Suprapubic skin (tissue), 4 donors: ENCODE data around the gene FANCL. TPM values are rescaled to one million over a fixed set of nuclear protein-coding genes. Genes with fewer than 3 reads are reported as not detected.

Source experiments
- DNase-seq, 2 donors: peaks; one replicate each; pipeline ENCODE4 v3.0.0-alpha.2; 2019; ENCODE audit warnings: low spot score in 2 of 2
- H3K27ac ChIP-seq: fragments of 200-600 bp; sonication (generic); one replicate; pipeline ENCODE4 v1.5.1; 2019
- H3K27me3 ChIP-seq: fragments of 200-600 bp; sonication (generic); one replicate; pipeline ENCODE4 v1.5.1; 2019
- H3K36me3 ChIP-seq: fragments of 200-600 bp; sonication (generic); one replicate; pipeline ENCODE4 v1.5.1; 2019
- H3K4me1 ChIP-seq: fragments of 200-600 bp; sonication (generic); one replicate; pipeline ENCODE4 v1.5.1; 2019
- H3K4me3 ChIP-seq: fragments of 200-600 bp; sonication (generic); one replicate; pipeline ENCODE4 v1.5.1; 2019; ENCODE audit warnings: mild to moderate bottlenecking
- H3K9me3 ChIP-seq: fragments of 200-600 bp; sonication (generic); one replicate; pipeline ENCODE4 v1.5.1; 2019
- EP300 ChIP-seq: sonication (generic); formaldehyde crosslinking; IDR thresholded peaks from one replicate; pipeline ENCODE4 v1.6.1; 2017; ENCODE audit warnings: antibody characterized with exemption
- POLR2A ChIP-seq, 2 donors: fragments of 450-650 bp; IDR thresholded peaks; one replicate each; pipeline ENCODE4 v1.6.1; 2017; ENCODE audit warnings: antibody characterized with exemption in 2 of 2, mild to moderate bottlenecking in 2 of 2, moderate library complexity in 2 of 2
- POLR2AphosphoS5 ChIP-seq, 3 donors: sonication (generic); formaldehyde crosslinking; IDR thresholded peaks; one replicate each; pipeline ENCODE4 v1.6.1; 2017; ENCODE audit warnings: antibody characterized with exemption in 3 of 3
- WGBS: methylation state at CpG from one replicate; pipeline ENCODE4 v1.1.5; 2018; 5-methylcytosine and 5-hydroxymethylcytosine counted together
- total RNA-seq, 4 donors: library from RNA; depleted of rRNA; stranded (reverse); fragments of >200 nt; gene quantifications; one replicate each; pipeline ENCODE4 v1.1.0, GENCODE V29; 2016
- TF ChIP-seq, protein P1 (sequence below), 2 donors: fragments of 200-600 bp in 1 of 2; fragments of 450-650 bp in 1 of 2; sonication (generic) in 1 of 2; IDR thresholded peaks; one replicate each; pipeline ENCODE4 v1.5.1; 2016 to 2019; ENCODE audit warnings: antibody characterized with exemption in 2 of 2, mild to moderate bottlenecking in 1 of 2, moderate library complexity in 1 of 2

Gene FANCL
- total RNA-seq, 4 donors from 2014 or later: 7.8 to 21.0 (median 15.2) TPM

DNA sequence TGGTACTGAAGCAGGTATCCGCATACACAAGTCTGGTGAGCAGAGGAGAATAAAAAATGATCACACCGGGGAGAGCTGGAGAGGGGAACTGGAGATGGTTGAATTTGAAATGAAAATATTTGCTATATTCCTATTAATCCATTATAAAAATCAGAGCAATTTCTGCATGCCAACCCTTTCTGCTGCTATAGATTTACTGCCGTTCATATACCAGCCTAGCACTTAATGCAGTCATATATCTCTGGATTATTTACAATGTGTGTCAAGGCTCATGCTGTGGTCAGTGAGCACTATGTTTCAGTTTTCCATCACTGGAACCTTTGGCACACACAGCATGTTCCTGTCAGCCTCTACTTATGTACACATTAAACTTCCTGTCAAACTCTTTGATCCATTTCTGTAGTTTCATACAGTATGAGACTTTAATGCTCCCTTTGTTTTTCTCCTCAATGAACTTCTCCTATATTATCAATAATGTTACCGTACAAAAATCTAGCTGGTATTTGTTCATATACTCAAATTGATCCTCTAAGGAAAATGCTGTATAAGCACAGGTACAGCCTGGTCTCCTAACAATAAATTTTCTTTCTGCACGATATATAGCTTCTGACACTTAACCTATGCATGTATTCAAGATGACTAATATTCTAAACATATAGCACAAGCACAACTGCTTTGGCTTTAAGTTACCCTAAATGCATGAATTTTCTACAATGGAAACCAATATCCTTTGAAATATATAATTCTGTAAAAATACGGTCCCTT is 36.7 kb downstream of the FANCL start:
- DNase-seq: no peak
- WGBS: 87% methylated on average over 6 of the region's 6 CpGs
- TF ChIP-seq EP300 (no peak), POLR2AphosphoS5 (IDR thresholded peaks at IDR 0.05) (no peak), POLR2A (IDR thresholded peaks at IDR 0.05) (no peak)
- TF ChIP-seq, protein P1, sequence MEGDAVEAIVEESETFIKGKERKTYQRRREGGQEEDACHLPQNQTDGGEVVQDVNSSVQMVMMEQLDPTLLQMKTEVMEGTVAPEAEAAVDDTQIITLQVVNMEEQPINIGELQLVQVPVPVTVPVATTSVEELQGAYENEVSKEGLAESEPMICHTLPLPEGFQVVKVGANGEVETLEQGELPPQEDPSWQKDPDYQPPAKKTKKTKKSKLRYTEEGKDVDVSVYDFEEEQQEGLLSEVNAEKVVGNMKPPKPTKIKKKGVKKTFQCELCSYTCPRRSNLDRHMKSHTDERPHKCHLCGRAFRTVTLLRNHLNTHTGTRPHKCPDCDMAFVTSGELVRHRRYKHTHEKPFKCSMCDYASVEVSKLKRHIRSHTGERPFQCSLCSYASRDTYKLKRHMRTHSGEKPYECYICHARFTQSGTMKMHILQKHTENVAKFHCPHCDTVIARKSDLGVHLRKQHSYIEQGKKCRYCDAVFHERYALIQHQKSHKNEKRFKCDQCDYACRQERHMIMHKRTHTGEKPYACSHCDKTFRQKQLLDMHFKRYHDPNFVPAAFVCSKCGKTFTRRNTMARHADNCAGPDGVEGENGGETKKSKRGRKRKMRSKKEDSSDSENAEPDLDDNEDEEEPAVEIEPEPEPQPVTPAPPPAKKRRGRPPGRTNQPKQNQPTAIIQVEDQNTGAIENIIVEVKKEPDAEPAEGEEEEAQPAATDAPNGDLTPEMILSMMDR (IDR thresholded peaks at IDR 0.05): no peak
- Histone ChIP-seq H3K27ac (no peak overlapping the region), H3K36me3 (peaks cover 6% of the 10 kb centered on the region), H3K4me1 (no peaks in the 10 kb centered on the region), H3K9me3 (no peaks in the 10 kb centered on the region), H3K27me3 (no peaks in the 10 kb centered on the region), H3K4me3 (no peak overlapping the region)

- H3K9me3 ChIP-seq: no peaks in the 10 kb centered on the region
Observed at GRCh38 chr2:58203018-58203417, 38.1 kb downstream of the FANCL start.

DNA sequence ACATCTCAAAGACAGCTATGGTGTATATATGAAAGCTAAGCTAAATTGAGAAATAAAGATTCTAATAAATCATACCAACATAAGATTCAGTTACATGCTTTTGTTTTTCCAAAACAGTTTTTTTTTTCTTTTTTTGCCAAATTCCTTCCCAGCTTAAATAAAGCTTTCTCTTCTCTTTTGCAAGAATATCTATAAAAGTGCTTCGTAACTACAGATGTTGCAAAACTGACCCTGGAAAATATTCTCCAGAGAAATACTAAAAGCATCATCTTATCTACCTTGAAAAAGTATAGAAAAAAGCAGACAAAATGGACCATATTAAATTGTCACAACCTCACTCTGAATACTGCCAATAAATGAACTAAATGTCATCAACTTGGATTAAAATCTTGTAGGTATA is 38.7 kb downstream of the FANCL start:
- WGBS: 92% methylated on average over 1 of the region's 1 CpG
- Histone ChIP-seq H3K4me1 (no peaks in the 10 kb centered on the region), H3K4me3 (no peak overlapping the region), H3K36me3 (peaks cover 10% of the 10 kb centered on the region), H3K27me3 (no peaks in the 10 kb centered on the region), H3K9me3 (no peaks in the 10 kb centered on the region), H3K27ac (no peak overlapping the region)
- no peak for TF ChIP-seq POLR2A (IDR thresholded peaks at IDR 0.05)
- no peak for TF ChIP-seq EP300
- no peak for TF ChIP-seq POLR2AphosphoS5 (IDR thresholded peaks at IDR 0.05)
- TF ChIP-seq, protein P1 (IDR thresholded peaks at IDR 0.05): no peak
- DNase-seq: no peak

More at GRCh38 chr2:58203018-58203417, 38.1 kb downstream of the FANCL start:
- Histone ChIP-seq H3K27ac (no peak overlapping the region), H3K36me3 (peaks cover 9% of the 10 kb centered on the region), H3K4me1 (no peaks in the 10 kb centered on the region), H3K27me3 (no peaks in the 10 kb centered on the region), H3K4me3 (no peak overlapping the region)
- no peak for TF ChIP-seq EP300
- no peak for TF ChIP-seq POLR2A (IDR thresholded peaks at IDR 0.05)
- TF ChIP-seq, protein P1 (IDR thresholded peaks at IDR 0.05): no peak
- TF ChIP-seq POLR2AphosphoS5 (IDR thresholded peaks at IDR 0.05): no peak
- DNase-seq: no peak

- H3K36me3 ChIP-seq: peaks cover 3% of the 10 kb centered on the region
- H3K27ac ChIP-seq: no peak overlapping the region
- H3K4me3 ChIP-seq: no peak overlapping the region
- no peak for DNase-seq
- H3K4me1 ChIP-seq: no peaks in the 10 kb centered on the region
- TF ChIP-seq POLR2AphosphoS5 (IDR thresholded peaks at IDR 0.05) (no peak), POLR2A (IDR thresholded peaks at IDR 0.05) (no peak), EP300 (no peak)
- TF ChIP-seq, protein P1 (IDR thresholded peaks at IDR 0.05): no peak
- WGBS: 92% methylated on average over 2 of the region's 2 CpGs
- no peaks in the 10 kb centered on the region for H3K27me3 ChIP-seq
- no peaks in the 10 kb centered on the region for H3K9me3 ChIP-seq
Observed at GRCh38 chr2:58197894-58198293, 43.2 kb downstream of the FANCL start.

DNA sequence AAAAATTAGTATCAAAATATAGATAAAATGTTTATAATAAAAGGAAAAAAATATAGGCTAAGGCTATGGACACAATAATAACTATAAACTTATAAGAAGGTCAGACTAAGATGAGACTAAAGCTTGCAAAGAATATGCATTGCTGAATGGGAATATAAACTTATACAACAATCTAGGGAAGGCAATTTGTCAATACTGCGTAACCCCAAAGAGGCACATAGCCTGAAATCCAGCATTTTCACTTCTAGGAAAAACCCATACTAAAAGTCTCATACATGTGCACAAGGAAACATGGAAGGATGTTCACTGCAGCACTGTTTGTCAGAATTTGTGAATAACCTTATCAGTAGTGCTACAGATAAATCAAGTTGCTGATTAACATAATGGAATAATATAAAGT is 45.5 kb downstream of the FANCL start:
- Histone ChIP-seq H3K36me3 (peaks cover 3% of the 10 kb centered on the region), H3K27ac (no peak overlapping the region), H3K9me3 (no peaks in the 10 kb centered on the region), H3K4me1 (no peaks in the 10 kb centered on the region), H3K4me3 (no peak overlapping the region), H3K27me3 (no peaks in the 10 kb centered on the region)
- DNase-seq: no peak
- TF ChIP-seq, protein P1 (IDR thresholded peaks at IDR 0.05): no peak
- TF ChIP-seq EP300 (no peak), POLR2A (IDR thresholded peaks at IDR 0.05) (no peak), POLR2AphosphoS5 (IDR thresholded peaks at IDR 0.05) (no peak)
- 100% methylated on average over 1 of the region's 1 CpG for WGBS
